GM12875 (cell line): ENCODE data around the gene CARS2.
"Not testable (repeated sequence)": the region's sequence is repeated elsewhere in the genome, so short reads cannot be mapped to it uniquely, and the experiment has no call there.

Source experiments
- H3K4me3 ChIP-seq: one replicate; pipeline ENCODE4 v1.5.1; 2011; ENCODE audit warnings: low read depth, low read length, control low read depth
- TF ChIP-seq, protein P1 (sequence below): IDR thresholded peaks from 2 replicates; pipeline ENCODE4 v1.5.1; 2011; ENCODE audit warnings: low read depth, mild to moderate bottlenecking, control low read depth, inconsistent platforms, low read length, moderate library complexity, borderline replicate concordance; ENCODE audit not compliant: insufficient read depth

Gene CARS2

DNA sequence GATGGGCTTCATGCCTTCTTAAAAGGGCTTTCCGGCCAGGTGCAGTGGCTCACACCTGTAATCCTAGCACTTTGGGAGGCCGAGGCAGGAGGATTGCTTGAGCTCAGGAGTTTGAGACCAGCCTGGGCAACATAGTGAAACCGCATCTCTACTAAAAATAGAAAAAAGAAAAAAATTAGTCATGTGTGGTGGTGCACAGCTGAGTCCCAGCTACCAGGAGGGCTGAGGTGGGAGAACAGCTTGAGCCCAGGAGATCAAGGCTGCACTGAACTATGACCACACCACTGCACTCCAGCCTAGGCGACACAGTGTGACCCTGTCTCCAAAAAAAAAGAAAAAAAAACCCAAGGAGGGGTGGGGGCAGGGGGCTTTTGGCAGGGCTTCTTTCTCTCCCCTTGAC is 7.2 kb downstream of the CARS2 start:
- no peak overlapping the region for H3K4me3 ChIP-seq
- TF ChIP-seq, protein P1, sequence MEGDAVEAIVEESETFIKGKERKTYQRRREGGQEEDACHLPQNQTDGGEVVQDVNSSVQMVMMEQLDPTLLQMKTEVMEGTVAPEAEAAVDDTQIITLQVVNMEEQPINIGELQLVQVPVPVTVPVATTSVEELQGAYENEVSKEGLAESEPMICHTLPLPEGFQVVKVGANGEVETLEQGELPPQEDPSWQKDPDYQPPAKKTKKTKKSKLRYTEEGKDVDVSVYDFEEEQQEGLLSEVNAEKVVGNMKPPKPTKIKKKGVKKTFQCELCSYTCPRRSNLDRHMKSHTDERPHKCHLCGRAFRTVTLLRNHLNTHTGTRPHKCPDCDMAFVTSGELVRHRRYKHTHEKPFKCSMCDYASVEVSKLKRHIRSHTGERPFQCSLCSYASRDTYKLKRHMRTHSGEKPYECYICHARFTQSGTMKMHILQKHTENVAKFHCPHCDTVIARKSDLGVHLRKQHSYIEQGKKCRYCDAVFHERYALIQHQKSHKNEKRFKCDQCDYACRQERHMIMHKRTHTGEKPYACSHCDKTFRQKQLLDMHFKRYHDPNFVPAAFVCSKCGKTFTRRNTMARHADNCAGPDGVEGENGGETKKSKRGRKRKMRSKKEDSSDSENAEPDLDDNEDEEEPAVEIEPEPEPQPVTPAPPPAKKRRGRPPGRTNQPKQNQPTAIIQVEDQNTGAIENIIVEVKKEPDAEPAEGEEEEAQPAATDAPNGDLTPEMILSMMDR: no peak

DNA sequence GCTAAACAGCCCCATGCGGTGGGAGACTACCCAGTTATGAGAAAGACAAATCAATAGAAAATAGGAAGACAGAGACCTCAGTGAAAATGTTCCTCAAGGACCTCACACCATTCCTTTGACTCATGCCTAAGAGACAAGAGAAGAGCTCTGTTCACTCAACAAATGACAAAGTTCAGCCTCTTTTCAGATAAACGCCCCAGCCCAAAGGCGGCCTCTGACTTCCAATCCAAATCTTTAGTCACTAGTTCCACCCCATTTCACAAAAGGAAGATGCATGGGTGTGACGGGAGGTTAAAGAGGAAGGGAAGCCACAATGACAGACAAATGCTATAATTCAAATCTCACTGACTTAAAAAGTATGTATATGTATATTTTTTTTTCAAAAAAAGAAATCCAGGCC is 8.1 kb downstream of the CARS2 start:
- TF ChIP-seq, protein P1: no peak
- H3K4me3 ChIP-seq: no peak overlapping the region

DNA sequence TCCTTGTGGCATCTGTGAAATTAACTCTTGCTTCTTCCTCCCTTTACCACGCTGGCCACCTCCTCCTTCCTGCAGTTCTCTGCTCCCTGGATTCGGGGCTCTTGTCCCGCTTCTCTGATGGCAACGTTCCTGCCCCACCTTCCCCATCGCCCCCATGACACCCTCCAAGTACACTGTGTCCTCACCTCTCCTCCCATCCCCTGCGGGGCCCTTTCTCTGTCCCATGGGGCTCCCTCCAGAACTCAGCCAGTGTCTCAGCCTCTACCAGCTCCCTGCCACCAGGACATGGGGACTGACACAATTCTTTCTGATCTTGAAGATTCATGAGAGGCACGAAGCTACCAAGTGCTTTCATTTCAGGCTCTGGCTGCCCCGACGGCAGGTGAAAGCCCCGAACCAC is 9.1 kb downstream of the CARS2 start:
- TF ChIP-seq, protein P1: no peak
- H3K4me3 ChIP-seq: no peak overlapping the region

DNA sequence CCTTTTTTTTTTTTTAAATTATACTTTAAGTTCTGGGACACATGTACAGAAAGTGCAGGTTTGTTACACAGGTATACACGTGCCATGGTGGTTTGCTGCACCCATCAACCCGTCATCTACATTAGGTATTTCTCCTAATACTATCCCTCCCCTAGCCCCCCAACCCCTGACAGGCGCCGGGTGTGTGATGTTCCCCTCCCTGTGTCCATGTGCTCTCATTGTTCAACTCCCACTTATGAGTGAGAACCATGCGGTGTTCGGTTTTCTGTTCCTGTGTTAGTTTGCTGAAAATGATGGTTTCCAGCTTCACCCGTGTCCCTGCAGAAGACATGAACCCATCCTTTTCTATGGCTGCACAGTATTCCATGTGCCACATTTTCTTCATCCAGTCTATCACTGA is 10.1 kb downstream of the CARS2 start:
- not testable (repeated sequence) for H3K4me3 ChIP-seq

DNA sequence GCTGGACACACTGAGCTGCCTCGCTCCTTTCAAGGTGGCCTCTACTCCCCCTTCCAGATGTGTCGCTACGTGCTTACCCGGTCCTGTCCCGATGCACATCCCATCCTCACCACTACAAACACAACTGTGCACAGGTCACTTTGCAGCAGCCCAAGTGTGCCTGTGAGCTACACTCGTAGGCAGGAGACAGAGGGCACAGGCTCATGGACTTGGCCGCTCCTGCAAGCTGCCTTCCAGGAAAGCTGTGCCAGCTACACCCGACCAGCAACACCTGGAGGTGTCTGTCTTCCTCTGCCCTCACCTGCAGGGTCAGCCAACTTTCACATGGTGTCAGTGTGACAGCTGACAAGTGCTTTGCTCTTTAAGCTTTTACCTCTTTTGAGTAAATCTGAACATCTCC is 15.4 kb downstream of the CARS2 start:
- TF ChIP-seq, protein P1: no peak
- H3K4me3 ChIP-seq: no peak overlapping the region

DNA sequence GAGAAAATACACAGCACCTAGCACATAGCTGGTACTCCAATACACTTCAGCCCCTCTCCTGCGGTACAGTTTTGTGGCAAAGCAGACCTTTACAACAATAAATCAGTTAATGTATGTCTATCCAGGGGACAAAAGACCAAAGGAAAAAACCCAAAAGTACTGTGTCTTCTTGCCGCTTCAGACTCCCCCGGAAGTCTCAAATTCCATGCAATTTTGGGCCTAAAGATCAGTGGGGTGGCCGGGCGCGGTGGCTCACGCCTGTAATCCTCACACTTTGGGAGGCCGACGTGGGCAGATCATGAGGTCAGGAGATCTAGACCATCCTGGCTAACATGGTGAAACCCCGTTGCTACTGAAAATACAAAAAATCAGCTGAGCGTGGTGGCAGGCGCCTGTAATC is 16.2 kb downstream of the CARS2 start:
- no peak overlapping the region for H3K4me3 ChIP-seq
- TF ChIP-seq, protein P1: no peak

DNA sequence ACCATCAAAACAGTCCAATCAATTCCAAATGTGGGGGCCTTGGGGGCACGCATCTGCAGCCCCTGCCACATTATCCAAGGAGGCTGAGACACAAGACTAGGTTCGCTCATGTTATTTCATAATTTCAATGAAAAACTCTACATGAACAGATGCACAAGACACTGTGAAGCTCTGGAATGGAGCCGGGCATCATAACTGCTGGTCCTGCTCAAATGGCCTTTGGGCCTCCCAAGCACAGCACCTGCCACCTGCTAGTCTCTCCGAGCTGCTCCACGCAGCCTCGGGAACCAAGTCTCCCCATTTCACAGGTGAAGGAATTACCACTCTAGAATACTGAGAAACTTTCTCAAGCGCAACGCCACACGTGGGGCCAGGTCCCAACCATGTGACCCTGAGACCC is 16.9 kb downstream of the CARS2 start:
- TF ChIP-seq, protein P1: no peak
- no peak overlapping the region for H3K4me3 ChIP-seq

DNA sequence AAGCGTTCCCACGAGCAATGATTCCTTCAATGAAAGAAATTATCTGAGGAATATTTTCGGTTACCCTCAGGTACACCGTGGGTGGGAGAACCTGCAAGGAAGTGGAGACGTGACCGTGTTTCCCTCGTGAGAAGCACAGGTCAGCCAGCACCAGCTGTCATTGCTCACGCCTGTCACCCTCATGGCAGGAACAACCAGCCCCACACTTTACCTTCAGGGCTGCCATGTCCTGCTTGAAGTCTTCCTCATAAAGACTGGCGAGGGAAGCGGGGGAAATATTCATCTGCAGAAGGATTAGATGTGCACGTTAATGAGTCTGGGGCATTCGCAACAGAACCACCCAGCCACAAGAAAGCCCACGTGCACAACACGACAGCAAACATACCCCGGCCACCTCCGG is 18.2 kb downstream of the CARS2 start:
- H3K4me3 ChIP-seq: no peak overlapping the region
- TF ChIP-seq, protein P1: no peak
